ENCODE results near the gene PHF21B. TPM values are rescaled to one million over a fixed set of nuclear protein-coding genes. Genes with fewer than 3 reads are reported as not detected.
A peak's percentile ranks its signal among the peaks of the same experiment; 100 is the strongest.

PHF21B gene
- total RNA-seq, 1 donor from 2014 or later = 113 TPM

DNA sequence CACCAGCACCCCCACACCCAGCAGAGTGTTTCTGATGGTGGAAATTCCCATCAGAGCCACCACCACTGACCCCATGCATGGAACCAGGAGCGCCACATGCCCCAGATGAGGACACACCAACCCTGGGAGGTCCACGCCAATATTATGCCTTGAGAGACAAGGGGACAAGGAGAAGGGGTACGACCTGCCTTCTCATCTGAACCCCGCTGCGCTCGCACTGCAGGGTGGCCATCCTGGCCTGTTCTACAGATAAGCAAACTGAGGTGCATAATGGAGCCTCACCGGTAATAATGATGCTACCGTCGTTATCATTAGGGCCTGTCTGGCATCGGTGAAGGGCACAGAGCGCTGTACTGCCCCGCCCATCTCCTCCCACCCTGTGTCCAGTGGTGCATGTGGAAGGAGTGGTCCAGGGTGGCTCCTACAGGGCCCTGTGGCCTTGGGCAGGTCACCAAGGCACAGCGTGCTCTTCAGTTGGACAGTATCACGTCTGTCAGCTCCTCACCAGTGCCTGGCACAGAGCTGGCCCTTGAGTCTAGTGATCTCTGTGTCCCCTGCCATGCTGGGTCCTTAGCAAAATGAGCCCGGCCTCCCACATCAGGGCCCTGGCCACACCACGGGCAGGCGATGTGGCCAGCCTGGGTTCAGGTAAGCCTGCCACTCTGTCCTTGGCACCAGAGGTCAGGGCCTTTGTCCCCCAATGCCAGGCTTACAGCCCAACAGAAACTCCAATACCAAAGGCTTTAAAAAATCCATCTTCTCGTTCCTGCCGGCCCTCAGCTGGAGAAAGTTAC lies 92.2 kb downstream of the PHF21B start:
- H3K27me3 Mint-ChIP-seq (ENCODE audit: unreplicated experiment) = peaks cover 7% of the 10 kb centered on the region
- no peak overlapping the region for H3K27ac Mint-ChIP-seq (ENCODE audit: unreplicated experiment)
- DNase-seq = no peak

DNA sequence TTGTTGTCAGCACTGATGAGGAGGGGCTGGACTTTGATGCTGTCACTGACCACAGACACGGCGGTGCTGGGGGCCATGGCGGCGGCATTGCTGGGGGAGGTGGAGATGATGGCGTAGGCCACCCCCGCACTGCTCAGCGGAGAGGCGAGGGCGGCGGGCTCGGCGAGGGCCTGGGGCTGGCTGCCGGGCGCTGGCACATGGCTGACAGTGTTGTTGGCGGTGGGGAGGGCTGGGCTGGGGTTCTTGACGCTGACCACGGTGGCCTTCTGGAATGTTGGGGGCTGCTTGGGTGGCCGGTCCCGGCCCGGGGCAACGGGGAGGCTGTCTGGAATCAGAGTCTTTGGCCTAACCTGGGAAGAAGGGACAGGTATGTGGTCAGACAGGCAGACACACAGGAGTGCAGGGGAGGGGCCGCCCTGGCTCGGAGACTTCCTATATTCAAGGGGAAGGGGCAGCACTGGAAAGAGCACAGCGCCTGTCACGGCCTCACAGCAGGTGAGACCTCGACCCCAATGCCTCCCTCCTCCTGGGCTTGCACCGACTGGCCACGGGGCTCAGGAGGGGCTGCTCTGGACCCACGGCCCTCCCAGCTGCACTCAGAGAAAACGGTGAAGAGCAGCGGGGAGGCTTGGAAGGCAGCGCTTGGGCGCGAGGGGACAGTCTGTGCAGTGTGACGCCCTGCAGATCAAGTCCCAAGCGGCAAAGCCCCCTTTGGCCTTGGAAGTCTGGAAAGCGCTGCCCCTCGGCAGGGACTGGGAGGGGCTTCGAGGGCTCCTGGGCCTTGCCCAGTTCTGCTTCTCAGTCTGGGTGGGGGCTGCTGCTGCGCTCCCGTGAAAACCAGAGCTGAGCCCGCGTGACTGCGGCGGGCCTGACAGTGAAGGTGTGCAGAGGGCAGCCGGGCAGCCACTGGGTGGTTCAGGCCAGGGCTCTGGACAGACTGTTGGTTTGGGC lies 93.2 kb downstream of the PHF21B start:
- no peak for DNase-seq
- Mint-ChIP-seq H3K36me3 (ENCODE audit: unreplicated experiment) (peaks cover 19% of the 10 kb centered on the region), H3K4me3 (ENCODE audit: unreplicated experiment) (no peak overlapping the region), H3K27ac (ENCODE audit: unreplicated experiment) (peak overlapping the region; percentile 18), H3K9me3 (ENCODE audit: unreplicated experiment) (peaks cover 9% of the 10 kb centered on the region), H3K4me1 (ENCODE audit: low read depth, unreplicated experiment) (no peaks in the 10 kb centered on the region), H3K27me3 (ENCODE audit: unreplicated experiment) (peaks cover 9% of the 10 kb centered on the region)
- TF ChIP-seq, protein P1, sequence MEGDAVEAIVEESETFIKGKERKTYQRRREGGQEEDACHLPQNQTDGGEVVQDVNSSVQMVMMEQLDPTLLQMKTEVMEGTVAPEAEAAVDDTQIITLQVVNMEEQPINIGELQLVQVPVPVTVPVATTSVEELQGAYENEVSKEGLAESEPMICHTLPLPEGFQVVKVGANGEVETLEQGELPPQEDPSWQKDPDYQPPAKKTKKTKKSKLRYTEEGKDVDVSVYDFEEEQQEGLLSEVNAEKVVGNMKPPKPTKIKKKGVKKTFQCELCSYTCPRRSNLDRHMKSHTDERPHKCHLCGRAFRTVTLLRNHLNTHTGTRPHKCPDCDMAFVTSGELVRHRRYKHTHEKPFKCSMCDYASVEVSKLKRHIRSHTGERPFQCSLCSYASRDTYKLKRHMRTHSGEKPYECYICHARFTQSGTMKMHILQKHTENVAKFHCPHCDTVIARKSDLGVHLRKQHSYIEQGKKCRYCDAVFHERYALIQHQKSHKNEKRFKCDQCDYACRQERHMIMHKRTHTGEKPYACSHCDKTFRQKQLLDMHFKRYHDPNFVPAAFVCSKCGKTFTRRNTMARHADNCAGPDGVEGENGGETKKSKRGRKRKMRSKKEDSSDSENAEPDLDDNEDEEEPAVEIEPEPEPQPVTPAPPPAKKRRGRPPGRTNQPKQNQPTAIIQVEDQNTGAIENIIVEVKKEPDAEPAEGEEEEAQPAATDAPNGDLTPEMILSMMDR (IDR thresholded peaks at IDR 0.05; ENCODE audit: partially characterized antibody, unreplicated experiment) = no peak

More for the DNA sequence above, 92.2 kb downstream of the PHF21B start:
- Mint-ChIP-seq H3K36me3 (ENCODE audit: unreplicated experiment) (peaks cover 9% of the 10 kb centered on the region), H3K4me3 (ENCODE audit: unreplicated experiment) (no peak overlapping the region), H3K9me3 (ENCODE audit: unreplicated experiment) (peaks cover 5% of the 10 kb centered on the region), H3K4me1 (ENCODE audit: low read depth, unreplicated experiment) (no peaks in the 10 kb centered on the region)
- TF ChIP-seq, protein P1 (IDR thresholded peaks at IDR 0.05; ENCODE audit: partially characterized antibody, unreplicated experiment) = no peak

DNA sequence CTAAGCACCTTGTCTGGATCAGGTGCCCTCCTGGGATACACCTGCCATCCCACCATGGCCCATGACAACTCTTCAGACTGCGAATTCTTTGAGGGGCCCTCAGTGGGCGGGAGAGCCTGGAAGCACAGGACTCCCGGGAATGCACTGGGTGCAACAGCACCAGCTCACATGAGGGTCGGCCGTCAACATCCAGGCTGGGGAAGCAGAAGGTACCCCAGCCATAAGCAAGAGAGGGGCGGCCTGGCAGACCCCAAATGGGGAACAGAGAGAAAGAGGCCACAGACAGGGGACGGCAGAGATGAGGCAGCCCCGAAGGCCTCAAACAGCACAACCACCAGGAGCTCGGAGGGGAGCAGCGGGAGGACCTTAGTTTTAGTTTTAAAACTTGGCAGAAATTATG lies 94.4 kb downstream of the PHF21B start:
- no peak overlapping the region for H3K27ac Mint-ChIP-seq (ENCODE audit: unreplicated experiment)
- H3K9me3 Mint-ChIP-seq (ENCODE audit: unreplicated experiment) = peaks cover 14% of the 10 kb centered on the region
- peaks cover 11% of the 10 kb centered on the region for H3K27me3 Mint-ChIP-seq (ENCODE audit: unreplicated experiment)
- H3K36me3 Mint-ChIP-seq (ENCODE audit: unreplicated experiment) = peaks cover 26% of the 10 kb centered on the region
- DNase-seq = no peak
- no peaks in the 10 kb centered on the region for H3K4me1 Mint-ChIP-seq (ENCODE audit: low read depth, unreplicated experiment)
- TF ChIP-seq, protein P1 (IDR thresholded peaks at IDR 0.05; ENCODE audit: partially characterized antibody, unreplicated experiment) = no peak
- no peak overlapping the region for H3K4me3 Mint-ChIP-seq (ENCODE audit: unreplicated experiment)

DNA sequence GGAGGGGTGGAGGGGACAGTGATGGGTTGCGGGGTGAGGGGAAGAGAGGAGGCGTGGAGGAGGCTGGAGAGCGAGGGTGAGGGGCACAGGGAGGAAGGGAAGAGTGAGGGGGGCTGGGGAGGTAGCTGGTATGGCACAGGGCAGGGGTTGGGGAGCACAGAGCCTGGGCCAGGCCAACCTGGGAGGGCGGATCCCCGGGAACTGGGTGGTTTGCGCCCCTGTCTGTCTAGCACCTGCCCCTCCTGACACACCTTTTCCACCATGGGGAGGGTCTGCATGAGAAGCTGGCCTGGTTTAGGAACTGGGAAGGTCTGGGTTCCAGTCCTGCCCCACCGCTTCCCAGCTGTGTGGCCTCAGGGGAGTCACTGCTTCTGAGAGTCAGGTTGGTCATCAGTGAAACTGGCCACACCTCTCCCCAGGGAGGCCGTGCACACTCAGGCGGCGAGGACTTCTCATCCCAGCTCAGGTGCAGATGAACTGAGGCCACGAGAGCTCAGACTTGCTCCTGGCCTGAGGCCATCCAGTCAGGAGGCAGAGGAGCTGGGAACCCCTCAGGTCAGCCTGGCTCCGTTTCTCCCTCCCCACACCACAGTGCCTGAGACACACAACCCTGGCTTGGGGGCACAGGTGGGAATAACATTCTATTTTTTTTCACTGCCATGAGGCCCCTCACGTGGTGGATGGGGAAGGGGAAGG lies 95.6 kb downstream of the PHF21B start:
- DNase-seq = no peak
- H3K27me3 Mint-ChIP-seq (ENCODE audit: unreplicated experiment) = peaks cover 11% of the 10 kb centered on the region
- H3K36me3 Mint-ChIP-seq (ENCODE audit: unreplicated experiment) = peaks cover 34% of the 10 kb centered on the region
- H3K4me1 Mint-ChIP-seq (ENCODE audit: low read depth, unreplicated experiment) = no peaks in the 10 kb centered on the region
- TF ChIP-seq, protein P1 (IDR thresholded peaks at IDR 0.05; ENCODE audit: partially characterized antibody, unreplicated experiment) = no peak
- H3K9me3 Mint-ChIP-seq (ENCODE audit: unreplicated experiment) = peaks cover 15% of the 10 kb centered on the region
- no peak overlapping the region for H3K4me3 Mint-ChIP-seq (ENCODE audit: unreplicated experiment)
- no peak overlapping the region for H3K27ac Mint-ChIP-seq (ENCODE audit: unreplicated experiment)

Measured in glutamatergic neuron (in vitro differentiated cells).